ENCODE results near the gene DOCK9. TPM values are rescaled to one million over a fixed set of nuclear protein-coding genes. Genes with fewer than 3 reads are reported as not detected.

The DOCK9 gene
- total RNA-seq, 1 experiment from 2014 or later, result 4.5 TPM

DNA sequence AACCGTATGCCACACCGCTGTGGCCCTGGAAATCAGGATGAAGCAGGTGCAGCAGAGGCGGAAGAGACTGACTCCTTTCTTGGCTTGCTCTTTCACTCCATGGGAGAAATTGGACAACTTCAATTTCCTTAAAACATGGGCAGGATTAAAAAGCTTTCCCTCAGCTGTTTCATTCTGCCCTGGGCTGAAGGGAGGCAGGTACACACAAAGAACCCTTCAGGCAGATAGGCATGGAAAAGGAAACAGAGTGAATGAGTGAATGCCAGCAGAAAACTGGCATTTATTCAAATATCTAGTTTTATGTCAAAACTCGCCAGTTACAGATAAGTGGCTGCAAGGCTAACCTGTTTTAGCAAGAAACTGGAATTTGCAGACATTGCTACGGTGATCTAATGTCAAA is 154.4 kb downstream of the DOCK9 start:
- no peak overlapping the region for H3K27ac ChIP-seq (ENCODE audit: low read depth, low read length, poor library complexity, severe bottlenecking)
- TF ChIP-seq EZH2 (IDR thresholded peaks at IDR 0.05; ENCODE audit: borderline replicate concordance, low read depth, low read length, poor library complexity, severe bottlenecking), result no peak
- TF ChIP-seq, protein P1, sequence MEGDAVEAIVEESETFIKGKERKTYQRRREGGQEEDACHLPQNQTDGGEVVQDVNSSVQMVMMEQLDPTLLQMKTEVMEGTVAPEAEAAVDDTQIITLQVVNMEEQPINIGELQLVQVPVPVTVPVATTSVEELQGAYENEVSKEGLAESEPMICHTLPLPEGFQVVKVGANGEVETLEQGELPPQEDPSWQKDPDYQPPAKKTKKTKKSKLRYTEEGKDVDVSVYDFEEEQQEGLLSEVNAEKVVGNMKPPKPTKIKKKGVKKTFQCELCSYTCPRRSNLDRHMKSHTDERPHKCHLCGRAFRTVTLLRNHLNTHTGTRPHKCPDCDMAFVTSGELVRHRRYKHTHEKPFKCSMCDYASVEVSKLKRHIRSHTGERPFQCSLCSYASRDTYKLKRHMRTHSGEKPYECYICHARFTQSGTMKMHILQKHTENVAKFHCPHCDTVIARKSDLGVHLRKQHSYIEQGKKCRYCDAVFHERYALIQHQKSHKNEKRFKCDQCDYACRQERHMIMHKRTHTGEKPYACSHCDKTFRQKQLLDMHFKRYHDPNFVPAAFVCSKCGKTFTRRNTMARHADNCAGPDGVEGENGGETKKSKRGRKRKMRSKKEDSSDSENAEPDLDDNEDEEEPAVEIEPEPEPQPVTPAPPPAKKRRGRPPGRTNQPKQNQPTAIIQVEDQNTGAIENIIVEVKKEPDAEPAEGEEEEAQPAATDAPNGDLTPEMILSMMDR (conservative IDR thresholded peaks at IDR 0.05; ENCODE audit: low read depth, low read length), result no peak
- no peak overlapping the region for H3K4me3 ChIP-seq (ENCODE audit: low read depth, low read length, poor library complexity, severe bottlenecking)
- ChIA-PET CTCF (no interaction called here), POLR2A (ENCODE audit: low non-redundant PET) (no interaction called here)
- no peaks in the 10 kb centered on the region for H3K27me3 ChIP-seq (replicated peaks; ENCODE audit: insufficient read depth, low read depth, low read length, poor library complexity)
- no TSS peak for BruUV-seq (replicated peaks)
- intact Hi-C loops (cut with micrococcal nuclease; ENCODE audit: unreplicated experiment), result no loop called here
- peaks cover 42% of the 10 kb centered on the region for H3K4me1 ChIP-seq (ENCODE audit: insufficient read depth, low read length, poor library complexity, severe bottlenecking)
- DNase-seq (ENCODE audit: low spot score), result no peak
- H3K9me3 ChIP-seq (ENCODE audit: low read depth, low read length, poor library complexity, severe bottlenecking), result no peaks in the 10 kb centered on the region
- no peaks in the 10 kb centered on the region for H3K36me3 ChIP-seq (ENCODE audit: insufficient read depth, low read length, poor library complexity, severe bottlenecking)

DNA sequence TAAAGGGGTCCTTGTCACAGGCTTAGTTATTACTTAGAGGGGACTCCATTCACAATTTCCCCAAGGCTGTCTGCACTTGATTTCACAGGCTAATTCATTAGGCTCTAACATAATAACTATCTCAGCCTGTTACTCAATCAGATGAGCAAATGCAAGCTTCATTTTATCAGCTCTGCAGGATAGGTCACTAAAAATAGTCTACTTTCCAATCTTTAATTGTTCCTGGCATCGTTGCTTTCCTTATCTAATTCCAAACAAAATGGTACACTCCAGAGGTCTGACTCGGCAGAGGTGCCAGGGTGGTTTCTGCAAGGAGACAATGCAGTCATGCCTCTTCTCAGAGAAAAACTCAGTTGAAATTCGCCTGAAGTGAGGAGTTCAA is 155.6 kb downstream of the DOCK9 start:
- Histone ChIP-seq H3K27me3 (replicated peaks; ENCODE audit: insufficient read depth, low read depth, low read length, poor library complexity) (no peaks in the 10 kb centered on the region), H3K4me3 (ENCODE audit: low read depth, low read length, poor library complexity, severe bottlenecking) (no peak overlapping the region), H3K27ac (ENCODE audit: low read depth, low read length, poor library complexity, severe bottlenecking) (peak overlapping the region; percentile 86), H3K9me3 (ENCODE audit: low read depth, low read length, poor library complexity, severe bottlenecking) (no peaks in the 10 kb centered on the region), H3K4me1 (ENCODE audit: insufficient read depth, low read length, poor library complexity, severe bottlenecking) (peaks cover 42% of the 10 kb centered on the region), H3K36me3 (ENCODE audit: insufficient read depth, low read length, poor library complexity, severe bottlenecking) (no peaks in the 10 kb centered on the region)
- ChIA-PET CTCF (no interaction called here), POLR2A (ENCODE audit: low non-redundant PET) (no interaction called here)
- BruUV-seq (replicated peaks), result no TSS peak
- TF ChIP-seq, protein P1 (conservative IDR thresholded peaks at IDR 0.05; ENCODE audit: low read depth, low read length), result no peak
- no peak for TF ChIP-seq EZH2 (IDR thresholded peaks at IDR 0.05; ENCODE audit: borderline replicate concordance, low read depth, low read length, poor library complexity, severe bottlenecking)
- DNase-seq (ENCODE audit: low spot score), result no peak
- intact Hi-C loops (cut with micrococcal nuclease; ENCODE audit: unreplicated experiment), result no loop called here

DNA sequence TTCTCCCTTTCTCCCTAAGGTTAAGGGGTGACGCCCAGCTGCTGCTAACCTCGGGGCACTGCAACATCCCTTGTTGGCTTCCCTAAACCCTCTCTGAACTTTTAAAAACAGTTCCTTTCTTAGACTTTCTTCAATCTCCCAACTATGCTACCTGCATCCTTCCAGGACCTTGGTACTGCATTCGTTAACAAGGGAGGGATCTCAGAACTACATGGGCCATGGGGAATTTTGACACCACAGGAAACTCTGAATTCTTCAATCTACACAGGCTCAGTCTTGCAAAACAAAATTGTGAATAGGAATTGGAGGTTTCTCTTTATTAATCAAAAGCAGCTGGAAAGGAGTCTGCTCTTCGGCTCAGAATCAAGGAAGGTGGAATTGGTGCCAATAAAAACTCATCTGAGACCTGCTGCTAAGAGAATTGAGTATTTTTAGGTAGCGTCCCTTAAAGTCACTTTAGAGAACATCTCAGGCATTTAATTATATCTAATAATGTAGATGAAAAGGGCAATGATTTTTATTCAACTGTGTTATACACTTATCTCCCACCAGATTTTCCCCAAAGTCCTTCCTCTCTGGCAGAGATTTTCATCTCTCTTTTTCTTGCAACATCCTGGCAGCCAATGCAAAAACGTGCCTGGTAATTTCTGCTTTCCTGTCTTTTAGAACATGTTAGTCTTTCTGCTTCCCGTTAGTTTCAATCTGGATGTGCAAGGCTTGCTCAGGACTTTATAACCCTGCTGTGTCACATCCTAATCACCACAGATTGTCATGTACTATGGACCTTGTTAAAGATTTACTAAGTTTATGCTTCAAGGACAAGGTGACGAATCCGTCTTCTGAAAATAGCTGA is 156.3 kb downstream of the DOCK9 start:
- Histone ChIP-seq H3K4me1 (ENCODE audit: insufficient read depth, low read length, poor library complexity, severe bottlenecking) (peaks cover 40% of the 10 kb centered on the region), H3K9me3 (ENCODE audit: low read depth, low read length, poor library complexity, severe bottlenecking) (no peaks in the 10 kb centered on the region), H3K4me3 (ENCODE audit: low read depth, low read length, poor library complexity, severe bottlenecking) (no peak overlapping the region), H3K27ac (ENCODE audit: low read depth, low read length, poor library complexity, severe bottlenecking) (peak overlapping the region; percentile 86), H3K36me3 (ENCODE audit: insufficient read depth, low read length, poor library complexity, severe bottlenecking) (no peaks in the 10 kb centered on the region), H3K27me3 (replicated peaks; ENCODE audit: insufficient read depth, low read depth, low read length, poor library complexity) (no peaks in the 10 kb centered on the region)
- no peak for TF ChIP-seq EZH2 (IDR thresholded peaks at IDR 0.05; ENCODE audit: borderline replicate concordance, low read depth, low read length, poor library complexity, severe bottlenecking)
- TF ChIP-seq, protein P1 (conservative IDR thresholded peaks at IDR 0.05; ENCODE audit: low read depth, low read length), result no peak
- ChIA-PET POLR2A (ENCODE audit: low non-redundant PET) (no interaction called here), CTCF (no interaction called here)
- BruUV-seq (replicated peaks), result no TSS peak
- intact Hi-C loops (cut with micrococcal nuclease; ENCODE audit: unreplicated experiment), result no loop called here
- DNase-seq (ENCODE audit: low spot score), result peak; percentile 87

Data from A673 (cell line).